Islet of Langerhans (tissue), 1 donor: ENCODE data around the gene ANKRD44.
"Not testable (repeated sequence)": the region's sequence is repeated elsewhere in the genome, so short reads cannot be mapped to it uniquely, and the experiment has no call there.

Experiments
- FAIRE-seq: peaks from one replicate; lab custom pipeline; 2011; peaks lifted over from hg19 to GRCh38; lab: Jason Lieb, UNC

ANKRD44 gene

DNA sequence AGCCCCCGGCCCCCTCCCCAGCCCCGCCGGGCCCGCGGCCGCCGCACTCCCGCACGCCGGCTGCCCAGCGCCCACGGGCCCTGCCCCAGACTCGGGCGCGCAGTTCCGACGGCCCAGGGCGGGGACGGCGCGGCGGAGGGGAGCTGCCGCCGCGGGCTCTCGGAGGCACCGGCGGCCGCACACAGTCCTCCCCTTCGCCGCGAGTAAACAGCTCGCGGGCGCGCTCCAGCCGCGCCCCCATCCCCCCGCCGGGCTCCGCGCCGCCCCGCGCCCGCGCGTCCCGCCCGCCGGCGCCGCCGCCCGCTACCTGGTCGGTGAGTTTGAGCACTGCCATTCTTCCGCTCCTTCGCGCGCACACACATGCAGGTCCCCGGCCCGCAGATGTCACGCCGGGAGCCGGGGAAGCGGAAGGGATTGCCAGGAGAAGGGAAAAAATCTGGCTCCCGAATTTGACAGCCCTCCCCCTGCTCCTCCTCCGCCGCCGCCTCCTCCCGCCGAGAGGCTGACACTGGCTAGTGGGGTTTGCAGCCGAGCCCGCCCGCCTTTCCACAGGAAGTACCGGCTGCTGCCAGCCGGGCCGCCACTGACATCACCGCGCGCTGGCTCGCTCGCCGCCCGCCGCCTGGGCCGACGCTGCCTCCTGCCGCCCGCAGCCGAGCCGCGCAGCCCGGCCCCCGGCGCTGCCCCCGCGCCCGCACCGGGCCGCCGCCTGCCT lies at the start of gene ANKRD44:
ANKRD44 (minus strand) TSS at position 510 of the 715 bp plus-strand sequence; CDS start at position 334, 176 bp downstream.
- FAIRE-seq, result no peak

DNA sequence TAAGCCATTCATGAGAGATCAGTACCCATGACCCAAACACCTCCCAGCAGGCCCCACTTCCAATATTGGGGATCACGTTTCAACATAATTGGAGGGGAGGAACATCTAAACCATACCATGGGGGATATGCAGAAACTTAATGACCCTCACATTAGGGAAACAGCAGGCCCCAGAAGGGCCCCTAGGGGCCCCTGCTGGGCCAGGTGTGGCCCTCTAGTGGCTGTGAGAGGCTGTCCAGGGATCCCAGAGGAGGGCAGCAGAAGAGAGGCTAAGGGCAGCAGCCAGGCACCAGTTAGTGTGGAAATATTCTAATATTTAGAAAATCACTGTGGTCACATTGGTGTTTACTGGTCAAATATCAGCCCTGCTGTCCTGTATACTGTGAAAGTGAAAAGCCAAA lies 49.3 kb upstream of the ANKRD44 start:
- FAIRE-seq, result no peak

DNA sequence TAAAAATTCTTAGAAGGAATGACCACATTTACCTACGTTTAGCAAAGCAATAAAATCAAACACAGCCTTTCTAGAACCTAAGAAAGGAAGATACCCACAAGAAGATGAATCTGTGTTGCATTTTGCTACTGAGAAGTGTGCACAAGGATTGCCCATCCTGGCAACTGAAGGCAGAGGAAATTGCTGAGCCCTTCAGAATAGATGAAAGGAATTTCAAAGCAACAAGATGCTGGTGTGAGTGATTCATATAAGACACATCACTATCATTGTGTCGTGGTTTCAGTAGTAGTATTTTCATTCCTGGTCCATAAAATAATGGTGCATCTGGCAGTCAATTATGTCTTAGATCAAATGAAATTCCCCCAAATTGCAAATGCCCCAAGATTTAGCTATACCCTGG lies 48.4 kb upstream of the ANKRD44 start:
- FAIRE-seq, result no peak

DNA sequence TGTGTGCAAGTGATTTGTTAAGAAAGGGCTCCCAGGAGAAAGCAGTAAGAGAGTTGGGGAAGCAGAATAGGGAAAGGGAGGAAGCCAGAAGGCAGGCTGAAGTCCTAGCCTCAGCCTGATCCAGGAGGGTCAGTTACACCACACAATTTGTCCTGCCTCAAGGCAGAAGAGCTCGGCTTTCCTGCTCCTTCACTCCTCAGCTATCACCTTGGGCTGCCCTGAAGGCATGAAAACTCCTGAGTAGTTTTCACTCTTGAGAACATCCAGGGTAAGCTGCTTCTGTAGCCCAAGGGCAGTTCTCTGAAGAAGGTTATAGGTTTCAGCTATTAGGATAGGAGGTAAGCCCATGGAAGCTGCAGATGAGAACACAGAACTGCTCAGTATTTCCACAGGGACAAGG lies 47.4 kb upstream of the ANKRD44 start:
- no peak for FAIRE-seq

DNA sequence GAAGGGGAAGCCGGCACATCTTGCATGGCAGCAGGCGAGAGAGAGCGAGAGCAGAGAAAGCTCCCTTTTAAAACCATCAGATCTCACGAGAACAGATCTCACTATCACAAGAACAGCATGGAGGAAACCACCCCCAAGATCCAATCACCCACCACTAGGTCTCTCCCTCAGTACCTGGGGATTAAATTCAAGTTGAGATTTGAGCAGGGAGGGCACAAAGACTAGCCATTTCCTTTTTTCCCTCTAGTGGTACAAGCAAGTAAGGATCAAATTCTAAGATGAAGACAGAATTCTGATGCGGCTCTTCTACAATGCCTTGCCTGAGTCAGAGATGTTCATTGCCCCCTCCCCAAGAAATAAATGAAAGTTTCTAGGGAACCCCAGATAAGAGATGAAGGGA lies 45.6 kb upstream of the ANKRD44 start:
- no peak for FAIRE-seq

DNA sequence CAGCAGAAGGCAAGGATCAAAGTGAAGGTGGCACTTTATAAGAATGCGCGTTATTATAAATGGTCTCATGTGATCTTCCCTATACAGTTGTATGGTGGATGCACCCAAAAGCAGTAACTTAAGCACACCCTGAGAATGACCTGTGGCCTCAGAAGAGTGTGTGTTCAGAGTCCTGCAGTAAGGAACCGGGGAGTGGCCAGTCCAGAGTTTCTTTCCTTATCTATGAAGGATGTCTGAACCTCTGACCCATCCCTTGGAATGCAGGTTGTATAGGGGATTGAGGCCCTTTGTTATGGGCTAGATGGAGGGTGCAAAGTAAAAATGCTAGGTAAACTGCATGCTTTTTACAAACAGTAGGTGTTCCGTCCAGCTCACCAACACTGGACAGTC lies 43.6 kb upstream of the ANKRD44 start:
- FAIRE-seq, result no peak

DNA sequence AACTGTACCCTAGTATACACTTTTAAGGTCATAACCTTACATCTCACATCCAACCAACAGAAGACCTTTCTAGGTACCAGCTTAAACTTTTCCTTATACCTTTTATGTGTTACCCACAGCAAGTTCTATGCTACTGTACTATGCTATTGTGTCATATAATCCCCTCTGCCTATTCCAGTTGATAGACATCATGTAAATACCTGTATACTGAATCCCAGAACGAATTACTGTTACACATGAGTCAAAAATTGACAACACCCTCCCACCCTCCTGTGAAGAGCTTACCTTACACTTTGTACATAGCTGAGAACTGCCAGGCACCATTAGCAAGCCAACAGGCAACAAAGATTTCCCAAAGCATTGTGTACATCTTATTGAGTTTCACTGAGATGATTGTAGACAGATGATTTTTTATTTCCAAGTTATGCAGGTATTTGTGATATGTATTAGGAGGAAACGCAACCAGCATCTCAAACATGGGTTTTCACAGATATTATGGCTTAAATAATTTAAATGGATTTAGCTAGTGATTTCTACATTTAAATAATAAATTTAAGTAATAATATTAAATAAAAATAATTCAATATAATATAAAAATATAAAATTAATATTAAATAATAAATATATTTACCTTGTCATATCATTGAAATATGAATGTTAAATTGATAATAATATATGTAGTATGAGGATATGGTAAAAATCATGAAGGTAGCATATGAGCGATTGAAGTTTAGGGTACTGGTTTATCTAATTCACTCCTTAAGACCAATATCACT lies 43.0 kb upstream of the ANKRD44 start:
- no peak for FAIRE-seq

DNA sequence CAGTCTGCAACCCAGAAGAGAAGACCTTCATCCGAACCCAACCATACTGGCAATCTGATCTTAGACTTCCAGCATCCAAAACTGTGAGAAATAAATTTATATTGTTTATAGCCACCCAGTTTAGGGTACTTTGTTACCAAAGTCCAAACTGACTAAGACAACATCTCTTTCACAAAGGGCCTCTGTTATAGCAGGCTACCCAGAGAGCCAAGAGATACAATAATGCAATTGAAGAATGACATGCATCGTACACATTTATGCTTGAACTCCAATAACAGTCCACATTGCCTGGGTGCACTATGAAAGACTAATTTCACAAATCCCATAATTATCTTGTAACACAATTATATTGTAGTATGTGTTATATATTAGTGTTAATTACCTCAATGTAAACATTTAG lies 39.1 kb upstream of the ANKRD44 start:
- no peak for FAIRE-seq

DNA sequence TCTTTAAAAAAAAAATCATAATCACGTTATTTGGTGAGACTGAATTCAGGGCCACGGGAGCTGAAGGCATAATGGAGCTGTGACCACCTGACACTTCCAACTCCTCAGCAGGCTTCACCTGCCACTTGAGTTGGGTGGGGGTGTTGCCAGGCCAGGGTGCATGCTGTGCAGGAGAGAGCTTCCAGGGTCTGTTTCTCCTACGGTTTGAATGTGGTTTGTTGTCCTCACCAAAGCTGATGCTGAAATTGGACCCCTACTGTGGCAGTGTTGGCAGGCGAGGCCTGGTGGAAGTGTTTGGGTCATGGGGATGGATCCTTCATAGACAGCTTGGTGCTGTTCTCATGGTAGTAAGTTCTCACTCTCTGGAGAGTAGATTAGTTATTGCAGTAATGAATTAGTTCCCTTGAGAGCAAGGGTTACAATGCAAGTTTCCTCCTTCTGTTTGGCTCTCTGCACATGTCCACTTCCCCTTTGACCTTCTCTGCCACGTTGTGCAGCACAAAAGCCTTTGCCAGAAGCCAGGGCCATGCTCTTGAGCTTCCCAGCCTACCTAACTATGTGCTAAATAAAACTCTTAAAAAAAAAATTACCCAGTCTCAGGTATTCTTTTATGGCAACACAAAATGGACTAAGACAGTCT lies 38.3 kb upstream of the ANKRD44 start:
- no peak for FAIRE-seq

DNA sequence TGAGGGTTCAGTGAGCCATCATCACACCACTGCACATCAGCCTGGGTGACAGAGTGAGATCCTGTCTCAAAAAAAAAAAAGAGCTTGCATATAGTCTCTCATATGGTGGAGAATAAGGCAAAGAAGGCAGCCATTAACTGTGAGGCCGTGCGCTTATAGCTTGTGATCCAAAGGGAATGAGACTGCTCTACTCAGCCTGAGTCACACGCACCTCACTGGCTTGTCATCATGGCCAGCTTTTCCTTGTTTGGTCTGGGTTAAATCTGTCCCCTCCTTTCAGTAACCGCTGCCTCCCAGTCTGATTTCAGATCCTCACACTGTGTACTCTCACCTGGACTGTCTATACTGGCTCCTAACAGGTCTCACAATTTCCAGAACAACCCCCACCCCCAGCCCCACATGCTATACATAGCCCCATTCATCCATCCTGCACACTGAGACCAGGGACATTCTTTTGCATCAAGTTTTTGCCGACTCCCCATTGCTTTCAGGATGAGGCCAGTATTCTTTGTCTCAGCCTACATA lies 35.3 kb upstream of the ANKRD44 start:
- FAIRE-seq, result no peak

DNA sequence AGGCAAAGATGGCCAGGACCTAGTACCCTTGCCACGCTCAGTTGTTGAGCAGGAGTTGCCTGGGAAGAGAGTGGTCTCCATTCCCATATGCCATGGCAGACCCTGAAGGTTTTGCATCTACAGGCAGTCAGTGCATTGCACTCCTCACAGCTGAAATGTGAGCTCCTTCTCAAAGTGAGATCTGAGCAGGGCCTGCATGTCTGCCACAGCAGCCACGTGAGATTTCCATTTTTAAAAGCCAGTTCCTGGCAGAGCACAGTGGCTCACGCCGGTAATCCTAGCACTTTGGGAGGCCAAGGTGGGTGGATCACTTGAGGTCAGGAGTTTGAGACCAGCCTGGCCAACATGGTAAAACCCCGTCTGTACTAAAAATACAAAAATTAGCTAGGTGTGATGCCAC lies 33.4 kb upstream of the ANKRD44 start:
- not testable (repeated sequence) for FAIRE-seq

DNA sequence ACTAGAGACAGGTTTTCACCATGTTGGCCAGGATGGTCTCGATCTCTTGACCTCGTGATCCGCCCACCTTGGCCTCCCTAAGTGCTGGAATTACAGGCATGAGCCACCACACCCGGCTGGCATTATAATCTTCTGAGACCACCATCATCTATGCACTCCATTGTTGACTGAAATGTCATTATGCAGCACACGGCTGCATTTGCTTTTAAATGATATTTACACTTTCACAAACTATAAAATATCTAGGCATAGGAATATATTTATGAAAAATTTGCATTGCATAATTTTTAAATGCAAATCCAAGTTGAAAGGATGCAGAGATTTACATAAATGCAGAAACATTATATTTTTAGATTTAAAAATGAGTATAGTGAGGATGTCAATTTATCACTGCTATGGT lies 30.0 kb upstream of the ANKRD44 start:
- no peak for FAIRE-seq

DNA sequence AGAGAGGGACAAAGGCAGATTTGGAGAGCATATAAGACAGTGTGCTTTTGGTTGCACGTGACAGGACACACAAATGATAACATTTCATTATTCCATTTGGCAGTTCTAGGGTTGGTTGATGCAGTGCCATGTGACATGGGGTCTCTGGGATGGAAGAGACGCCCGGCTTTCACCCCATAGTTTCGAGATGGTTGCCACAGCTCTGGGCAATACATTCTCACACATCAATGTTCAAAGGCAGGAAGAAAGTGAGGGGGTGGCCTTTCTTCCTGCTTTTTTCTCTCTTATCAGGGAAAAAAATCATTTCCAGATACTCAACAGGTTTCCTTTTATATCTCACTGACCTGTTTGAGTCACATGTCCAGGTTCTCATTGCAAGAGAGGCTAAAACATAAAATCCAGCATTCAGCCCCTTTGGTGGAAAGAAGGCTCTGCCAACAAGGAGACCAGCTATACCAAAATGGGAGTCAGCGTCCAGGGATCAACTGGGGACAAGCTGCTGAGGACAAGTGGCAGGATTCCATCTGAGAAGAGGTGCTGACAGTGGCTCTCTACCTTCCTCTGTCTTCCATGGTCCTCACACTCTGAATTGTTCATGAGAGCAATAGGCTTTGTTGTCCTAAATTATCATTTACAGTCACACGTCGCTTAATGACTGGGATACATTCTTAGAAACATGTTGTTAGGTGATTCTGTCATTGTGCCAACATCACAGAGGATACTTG lies 29.1 kb upstream of the ANKRD44 start:
- no peak for FAIRE-seq

DNA sequence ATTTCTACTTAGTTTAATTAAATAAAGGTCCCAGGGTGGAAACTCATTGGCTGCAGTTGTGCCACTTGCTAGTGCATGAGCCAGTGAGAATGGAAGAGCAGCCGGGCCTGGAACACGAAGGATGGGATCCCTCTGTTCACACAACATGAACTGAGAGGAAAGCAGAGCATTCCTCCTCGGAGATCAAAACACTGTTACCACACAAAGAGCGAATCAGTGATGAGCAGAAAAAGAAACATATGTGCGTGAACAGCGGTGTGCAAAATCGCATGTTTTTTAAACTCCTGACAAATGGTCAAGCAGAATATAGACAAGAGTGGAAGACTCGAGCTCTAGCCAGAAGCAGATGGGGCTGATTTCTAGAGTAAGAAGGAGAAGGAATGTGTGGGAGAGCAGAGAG lies 28.4 kb upstream of the ANKRD44 start:
- no peak for FAIRE-seq

DNA sequence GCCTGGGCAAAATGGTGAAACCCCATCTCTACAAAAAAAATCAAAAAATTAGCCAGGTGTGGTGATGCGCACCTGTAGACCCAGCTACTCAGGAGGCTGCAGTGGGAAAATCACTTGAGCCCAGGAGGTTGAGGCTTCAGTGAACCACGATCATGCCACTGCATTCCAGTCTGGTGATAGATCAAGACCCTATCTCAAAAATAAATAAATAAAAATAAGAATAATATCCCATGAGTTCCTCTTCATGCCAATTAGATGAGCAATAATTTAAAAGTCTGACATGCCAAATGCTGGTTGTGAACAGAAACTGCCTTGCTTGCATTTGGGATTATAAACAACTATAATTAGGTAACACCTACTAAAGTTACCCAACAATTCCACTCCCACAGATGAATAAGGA lies 22.1 kb upstream of the ANKRD44 start:
- no peak for FAIRE-seq

DNA sequence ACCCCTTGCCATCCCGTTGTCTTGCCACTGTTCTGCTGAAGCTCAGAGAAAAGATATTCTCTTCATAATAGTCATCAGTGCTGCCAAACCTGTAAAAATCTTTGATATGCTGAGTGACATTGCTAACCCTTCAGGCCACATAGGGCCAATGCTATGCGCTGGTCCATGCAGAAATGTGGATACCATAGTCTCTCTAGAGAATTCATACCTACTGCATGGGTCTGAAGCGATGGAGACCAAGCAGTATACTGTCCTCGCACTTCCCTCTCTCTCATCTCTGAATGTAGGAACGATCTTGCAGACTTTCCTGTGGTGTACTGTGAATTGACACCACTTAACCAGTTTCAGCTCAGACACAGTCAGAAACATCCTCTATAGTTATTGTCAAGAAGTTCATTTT lies 17.9 kb upstream of the ANKRD44 start:
- no peak for FAIRE-seq

DNA sequence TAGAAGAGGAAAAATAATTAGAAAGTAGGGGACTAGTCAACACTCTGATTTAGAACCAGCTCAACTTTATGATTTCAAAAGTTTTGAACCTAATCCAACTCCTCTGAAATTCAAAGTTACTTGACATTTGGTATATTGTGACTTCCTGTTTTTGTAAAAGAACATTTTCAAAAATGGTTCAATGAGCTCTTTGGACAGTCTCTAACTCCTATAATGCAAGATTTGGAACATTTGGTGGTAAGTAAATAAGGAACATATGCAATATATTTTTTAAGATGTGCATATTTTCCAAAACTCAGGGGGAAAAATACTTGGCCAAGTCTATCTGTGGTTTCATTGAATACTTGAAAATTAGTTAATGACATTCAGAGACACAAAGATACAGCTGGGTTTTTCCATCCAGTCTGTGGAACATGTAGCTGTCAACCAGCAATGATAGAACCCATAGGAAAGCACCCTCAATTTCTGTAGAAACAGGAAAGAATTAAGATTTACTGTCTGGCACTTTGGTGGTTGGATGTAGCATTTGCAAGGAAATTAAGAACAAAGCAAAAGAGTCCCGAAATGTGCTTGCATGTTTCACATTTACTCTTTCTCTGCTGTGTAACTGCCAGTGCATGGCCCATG lies 17.0 kb upstream of the ANKRD44 start:
- FAIRE-seq, result no peak

DNA sequence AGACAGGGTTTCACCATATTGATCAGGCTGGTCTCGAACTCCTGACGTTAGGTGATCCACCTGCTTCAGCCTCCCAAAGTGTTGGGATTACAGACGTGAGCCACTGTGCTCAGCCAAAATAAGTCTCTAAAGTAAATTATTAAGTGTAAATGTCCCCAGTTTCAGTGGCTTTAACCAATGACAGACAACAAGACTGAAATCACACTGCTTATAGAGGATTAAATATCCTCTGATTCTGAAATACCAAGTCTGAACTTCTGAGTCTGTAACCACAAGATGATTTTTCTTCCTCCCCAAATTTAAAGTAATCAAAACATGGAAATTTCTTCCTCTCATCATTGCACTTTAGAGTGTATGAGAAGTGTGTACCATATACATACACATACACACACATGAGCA lies 16.5 kb upstream of the ANKRD44 start:
- no peak for FAIRE-seq

DNA sequence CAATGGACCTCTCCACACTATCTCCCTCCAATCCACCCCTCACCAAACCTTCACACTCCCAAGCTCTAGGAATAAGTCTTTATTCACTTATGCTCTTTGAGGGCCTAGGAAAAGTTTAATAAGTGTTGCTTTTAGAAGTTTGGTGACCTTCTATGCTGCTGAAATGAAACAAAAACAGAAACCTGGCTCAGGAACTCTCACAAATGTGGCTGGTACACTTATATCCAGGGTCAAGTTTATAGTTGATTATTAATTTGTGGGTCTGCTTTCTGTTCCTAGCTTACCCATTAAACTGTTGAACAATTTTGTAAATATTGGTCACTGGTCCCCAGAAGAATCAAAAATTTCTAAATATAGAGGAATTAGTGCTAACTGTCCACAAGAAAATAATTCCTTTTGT lies 14.2 kb upstream of the ANKRD44 start:
- no peak for FAIRE-seq

DNA sequence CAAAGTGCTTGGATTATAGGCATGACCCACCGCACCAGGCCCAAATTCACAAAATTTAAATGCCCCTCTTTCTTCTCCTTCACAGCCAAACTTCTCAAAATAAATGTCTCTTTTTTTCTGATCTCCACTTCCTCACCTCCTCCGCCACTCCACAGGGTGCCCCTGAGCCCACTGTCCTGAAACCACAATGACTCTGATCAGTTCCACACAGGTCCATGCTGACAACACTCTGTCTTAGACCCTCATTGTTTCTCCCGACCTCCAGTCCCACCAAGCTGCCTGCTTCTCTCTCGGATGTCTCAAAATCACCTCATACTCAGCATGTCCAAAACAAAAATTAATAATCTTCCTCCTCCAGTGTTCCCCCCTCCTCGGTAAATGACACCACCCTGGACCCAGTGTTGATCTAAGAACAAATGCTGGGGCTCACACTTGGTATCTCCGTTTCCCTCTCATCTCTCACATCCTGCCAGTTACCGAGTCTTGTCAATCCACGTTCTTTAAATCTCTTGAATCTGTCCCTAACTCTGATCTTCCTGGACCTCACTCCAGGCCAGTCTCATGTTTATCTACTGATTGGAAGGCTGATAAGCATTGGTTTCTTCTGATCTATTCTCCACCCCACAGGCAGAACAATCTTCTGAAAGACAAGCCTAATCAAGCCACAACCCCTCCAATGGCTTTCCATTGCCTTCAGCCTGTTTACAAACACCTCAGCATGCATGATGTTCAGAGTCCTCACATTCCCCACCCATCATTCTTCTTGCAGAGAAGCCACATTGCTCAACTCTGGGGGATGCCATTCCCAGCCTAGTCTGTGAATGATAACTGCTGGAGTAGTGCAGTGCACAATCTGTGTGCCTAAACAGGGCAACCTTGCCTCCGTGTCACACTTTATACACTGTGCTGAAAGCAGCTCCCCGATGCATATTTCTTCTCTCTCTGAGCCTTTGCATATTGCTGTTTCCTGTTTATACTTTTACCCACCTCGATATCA lies 12.4 kb upstream of the ANKRD44 start:
- no peak for FAIRE-seq

DNA sequence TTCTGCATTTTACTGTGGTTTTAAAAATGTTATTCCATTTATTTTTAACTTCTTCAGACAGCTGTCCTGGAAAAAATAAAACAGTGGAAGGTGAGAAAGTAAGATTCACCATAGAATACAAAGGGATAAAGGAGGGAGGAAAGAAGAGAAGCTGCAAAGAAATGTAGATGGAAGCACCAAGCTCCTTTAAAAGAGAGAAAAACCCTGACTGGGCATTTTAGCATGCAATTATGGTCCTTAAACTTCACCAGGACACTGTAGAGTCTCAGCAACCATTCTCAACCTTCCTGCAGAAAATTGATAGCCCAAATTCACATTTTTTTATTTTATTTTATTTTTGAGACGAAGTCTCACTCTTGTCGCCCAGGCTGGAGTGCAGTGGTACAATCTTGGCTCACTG lies 11.6 kb upstream of the ANKRD44 start:
- FAIRE-seq, result no peak
